HG02588 (cell line): Measurements from ENCODE around the gene SUN5.

Experiments used
- ATAC-seq: cut with Tn5 transposase; IDR thresholded peaks from one replicate; pipeline ENCODE4 v1.9.1; 2021; ENCODE audit warnings: mild to moderate bottlenecking, moderate library complexity; ENCODE audit not compliant: unreplicated experiment

Gene SUN5

DNA sequence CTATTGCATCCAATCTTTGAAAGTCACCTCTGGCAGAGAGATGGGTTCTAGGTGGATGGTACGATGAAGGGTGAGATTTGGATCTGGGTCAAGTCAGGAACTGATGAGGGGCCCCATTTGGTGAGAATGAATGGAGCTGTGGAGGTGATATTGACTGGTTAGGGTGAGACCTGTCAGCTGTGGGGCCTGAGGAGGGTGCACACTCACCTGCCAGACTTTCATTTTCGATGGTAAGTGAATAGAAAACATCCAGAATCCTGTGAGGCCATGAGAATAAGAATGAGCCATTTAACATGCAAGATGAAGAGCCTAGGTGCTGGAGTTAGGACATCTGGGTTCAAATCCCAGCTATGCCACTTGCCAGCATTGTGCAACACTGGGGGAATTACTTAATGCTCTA is 6.8 kb downstream of the SUN5 start:
- no peak for ATAC-seq

DNA sequence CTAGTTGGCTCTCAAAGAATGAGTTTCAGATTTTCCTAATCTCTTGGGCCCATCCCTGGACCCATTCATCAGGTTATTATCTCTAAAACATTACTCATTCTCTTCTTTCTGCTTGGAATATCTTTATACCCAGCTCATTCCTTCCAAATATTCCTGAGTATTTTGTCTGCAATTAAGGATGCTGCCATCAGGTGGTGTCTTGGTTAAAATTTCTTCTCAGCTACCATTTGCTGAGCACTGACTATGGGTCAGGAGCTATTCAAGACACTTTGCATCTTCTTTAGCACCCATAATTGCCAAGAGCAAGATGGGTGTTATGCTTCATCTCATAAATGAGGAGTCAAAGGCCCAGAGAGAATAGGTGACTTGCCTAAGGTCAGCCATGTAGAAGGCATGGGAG is 8.4 kb downstream of the SUN5 start:
- no peak for ATAC-seq

DNA sequence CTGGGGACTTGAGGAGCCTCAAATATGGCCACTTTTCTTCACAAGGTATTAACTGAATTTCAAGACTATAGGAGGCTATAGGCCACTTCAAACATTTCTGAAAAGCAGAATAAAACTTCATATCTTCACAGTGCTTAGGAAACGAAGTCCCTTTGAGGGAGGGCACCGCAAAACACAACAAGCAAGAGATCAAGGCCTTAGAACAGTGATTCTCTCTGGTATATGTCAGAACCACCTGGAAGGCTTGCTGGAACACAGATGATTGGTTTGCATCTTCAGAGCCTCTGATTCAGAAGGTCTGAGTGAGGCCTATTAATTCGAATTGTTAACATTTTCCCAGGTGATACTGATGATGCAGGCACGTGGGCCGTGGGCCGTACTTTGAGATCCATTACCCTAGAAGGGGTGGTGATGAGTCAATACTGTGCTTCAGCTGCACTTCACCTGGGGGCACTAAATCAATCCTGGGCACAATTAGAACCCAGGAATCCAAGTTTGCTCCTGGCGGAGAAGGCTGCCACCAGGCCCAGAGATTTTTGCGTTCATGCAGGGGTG is 10.7 kb downstream of the SUN5 start:
- no peak for ATAC-seq

DNA sequence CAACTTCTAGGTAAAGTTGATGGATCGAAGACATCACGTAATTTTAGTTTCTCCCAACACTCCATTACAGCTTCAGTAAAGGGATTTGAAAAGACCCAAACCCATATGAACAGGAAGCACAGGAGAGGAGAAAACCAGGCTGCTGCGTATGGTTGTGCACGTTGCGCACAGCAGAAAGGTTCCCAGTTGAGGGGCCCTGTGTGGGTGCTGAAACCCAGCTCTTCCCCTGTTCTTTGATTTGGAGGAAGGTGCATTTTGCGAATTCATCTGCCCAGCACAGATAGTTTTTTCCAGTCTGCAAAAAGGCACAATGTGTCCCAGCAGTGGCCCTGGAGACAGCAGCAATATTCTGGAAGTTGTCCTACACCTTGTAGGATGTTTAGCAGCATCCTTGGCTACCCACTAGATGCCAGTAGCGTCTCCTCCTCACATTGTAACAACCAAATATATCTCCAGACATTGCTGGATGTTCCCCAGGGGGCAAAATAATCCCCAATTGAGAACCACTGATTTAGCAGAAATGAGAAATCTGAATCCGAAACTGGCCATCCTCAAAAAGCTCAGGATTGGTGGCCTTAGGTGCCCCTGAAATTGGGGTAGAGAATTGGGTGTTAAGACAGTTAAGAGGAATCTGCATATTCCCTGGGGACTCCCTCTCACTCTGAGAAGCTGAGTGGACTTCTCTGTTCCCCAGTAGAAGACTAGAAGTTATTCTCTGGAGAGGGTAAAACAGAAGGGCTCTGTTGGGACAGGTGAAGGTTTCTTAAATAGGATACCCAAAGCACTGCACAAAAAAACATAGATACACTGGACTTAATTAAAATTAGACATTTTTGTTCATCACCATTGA is 12.2 kb downstream of the SUN5 start:
- ATAC-seq, result no peak

DNA sequence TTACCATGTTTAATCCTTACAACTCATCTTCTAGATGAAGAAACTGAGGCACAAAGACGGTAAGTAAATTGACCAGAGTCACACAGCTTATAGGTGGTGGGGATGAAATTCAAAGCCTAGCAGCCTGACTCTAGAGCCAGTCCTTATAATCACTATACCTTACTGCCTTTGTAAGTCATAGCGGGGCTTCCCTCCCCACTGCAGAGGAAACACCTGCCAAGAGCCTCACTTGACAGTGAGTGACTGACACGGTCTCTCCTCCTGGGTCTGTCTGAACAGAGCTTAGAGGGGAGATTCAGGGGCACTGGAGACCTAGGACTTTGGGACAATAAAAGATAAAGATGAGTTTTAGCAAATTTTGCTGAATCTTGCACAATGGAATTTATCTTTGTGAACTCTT is 12.8 kb downstream of the SUN5 start:
- ATAC-seq, result no peak

DNA sequence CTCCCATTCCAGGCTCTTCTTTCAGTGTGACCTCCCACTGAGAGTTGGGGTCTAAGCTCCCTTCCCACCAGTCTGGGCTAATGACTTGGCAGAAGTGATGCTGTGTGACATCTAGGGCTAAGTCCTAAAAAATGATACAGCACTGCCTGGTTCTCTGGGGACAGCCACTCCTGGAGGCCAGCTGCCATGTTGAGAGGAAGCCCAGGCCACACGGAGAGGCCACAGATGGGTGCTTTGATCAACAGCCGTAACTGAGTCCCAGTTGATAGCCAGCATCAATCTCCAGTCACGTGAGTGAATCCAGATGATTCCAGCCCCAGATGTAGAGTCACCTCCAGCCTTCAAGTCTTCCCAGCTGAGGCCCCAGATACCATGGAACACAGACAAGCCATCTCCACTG is 13.8 kb downstream of the SUN5 start:
- no peak for ATAC-seq

DNA sequence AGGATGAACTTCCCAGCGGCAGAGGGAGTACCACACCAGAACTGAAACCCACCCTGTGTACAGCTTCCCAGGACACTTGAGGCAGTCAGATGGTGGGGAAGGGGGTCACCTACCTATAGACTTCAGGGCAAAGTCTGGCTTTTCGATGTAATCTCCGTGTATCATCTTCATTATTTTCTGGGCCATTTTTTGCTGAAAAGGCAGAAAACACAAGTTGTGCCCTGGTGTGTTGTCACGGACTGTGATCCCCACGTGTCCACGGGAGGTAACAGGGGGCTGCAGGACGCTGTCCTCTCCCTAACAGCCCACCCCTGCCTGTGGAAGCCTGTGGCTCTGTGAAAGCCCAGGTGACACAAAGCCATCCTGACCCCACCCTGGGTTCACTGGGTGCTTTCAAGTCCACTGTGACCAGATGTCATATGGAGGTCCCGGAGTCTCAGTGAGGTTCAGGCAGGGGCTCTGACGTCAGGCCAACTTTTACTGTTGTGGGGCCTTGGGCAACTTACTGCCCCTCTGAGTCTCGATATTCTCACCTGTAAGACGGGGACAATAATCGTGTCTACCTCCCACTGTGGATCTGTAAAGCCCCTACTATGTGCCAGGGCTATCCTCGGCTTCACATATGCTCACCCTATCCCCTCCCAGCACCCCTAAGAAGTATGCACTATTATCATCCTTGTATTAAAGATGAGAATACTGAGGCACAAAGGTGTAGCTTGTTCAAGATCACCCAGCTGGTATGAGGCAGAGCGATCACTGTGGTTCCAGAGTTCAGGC is 14.5 kb downstream of the SUN5 start:
- no peak for ATAC-seq

DNA sequence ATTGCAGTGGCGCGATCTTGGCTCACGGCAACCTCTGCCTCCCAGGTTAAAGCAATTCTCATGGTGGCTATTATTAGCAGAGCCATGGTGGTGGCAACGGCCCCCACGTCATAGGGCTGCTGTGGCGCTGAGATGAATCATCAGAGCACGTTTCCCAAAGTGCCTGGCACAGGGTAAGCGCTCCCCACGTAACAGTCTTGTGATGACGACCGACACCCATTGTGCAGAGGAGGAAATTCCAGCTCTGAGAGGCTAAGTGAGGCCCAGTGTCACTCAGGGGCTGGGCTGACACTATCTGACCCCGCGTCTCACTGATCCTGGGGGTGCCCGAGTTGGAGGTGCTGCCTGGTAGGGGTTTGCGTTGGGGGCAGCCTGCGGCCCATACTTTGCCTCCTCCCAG is 16.2 kb downstream of the SUN5 start:
- ATAC-seq, result no peak

DNA sequence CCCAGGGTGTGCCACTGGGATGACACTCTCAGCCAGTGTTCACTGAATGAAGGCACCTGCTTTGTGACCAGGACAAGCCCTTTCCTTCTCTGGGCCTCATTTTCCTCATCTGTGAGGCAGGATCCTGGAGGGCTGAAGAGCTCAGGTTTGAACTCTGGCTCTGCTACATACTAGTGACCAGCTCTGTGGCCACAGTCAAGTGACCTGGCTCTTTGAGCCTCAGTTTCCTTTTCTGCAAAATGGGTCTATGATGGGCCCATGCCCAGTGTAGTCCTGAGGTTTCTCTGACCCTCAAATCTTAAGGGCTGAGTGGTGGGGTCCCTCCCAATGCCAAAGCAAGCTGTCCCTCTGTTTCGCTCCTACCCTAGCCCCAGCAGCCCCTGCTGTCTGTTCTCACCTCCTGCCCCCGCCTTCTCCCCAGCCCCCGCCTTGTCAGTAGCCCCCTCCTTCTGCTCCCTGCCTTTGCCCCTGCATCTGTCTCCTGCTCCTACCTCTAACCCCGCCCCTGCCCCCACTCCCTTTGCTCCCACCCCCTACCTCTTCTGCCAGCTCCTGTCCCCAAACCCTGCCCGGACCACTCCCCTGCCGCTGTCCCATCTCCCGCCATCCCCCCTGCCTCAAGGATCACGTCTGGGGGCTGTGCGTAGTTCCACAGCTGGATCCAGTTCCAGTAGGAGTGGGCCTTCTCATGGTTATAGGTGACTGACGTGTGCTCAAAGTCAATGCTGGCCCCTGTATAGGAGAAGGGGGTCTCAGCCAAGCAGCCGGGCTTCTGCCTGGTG is 17.0 kb downstream of the SUN5 start:
- no peak for ATAC-seq

DNA sequence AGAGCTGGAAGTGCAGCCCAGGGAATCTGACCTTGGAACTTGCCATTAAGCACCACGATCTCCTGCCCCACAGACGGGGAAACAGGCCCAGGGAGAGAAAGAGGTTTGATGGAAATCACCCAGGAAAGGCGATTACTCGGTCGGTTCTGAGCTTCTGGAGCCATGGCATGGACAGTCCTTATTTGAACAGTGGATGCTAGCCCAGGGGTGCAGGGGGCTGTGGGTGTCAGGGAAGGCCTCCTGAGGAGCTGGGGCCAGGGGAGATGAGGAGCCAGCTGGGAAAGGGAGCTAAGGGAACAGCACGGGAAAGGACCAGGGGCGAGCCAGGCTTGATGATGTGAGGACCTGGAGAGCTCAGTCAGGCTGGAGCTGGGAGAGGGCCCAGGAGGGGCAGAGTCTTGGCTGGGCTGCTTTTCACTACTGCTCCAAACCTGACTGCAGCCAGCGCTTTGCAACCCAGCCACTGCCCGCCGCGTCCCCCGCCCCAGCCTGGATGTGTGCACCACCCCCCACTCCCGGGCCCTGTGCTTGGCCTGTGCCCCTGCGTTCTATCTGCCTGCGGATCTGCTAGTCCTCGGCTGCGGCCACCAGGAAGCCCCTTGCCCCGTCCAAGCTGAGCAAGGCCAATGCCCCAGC is 17.8 kb downstream of the SUN5 start:
- no peak for ATAC-seq

DNA sequence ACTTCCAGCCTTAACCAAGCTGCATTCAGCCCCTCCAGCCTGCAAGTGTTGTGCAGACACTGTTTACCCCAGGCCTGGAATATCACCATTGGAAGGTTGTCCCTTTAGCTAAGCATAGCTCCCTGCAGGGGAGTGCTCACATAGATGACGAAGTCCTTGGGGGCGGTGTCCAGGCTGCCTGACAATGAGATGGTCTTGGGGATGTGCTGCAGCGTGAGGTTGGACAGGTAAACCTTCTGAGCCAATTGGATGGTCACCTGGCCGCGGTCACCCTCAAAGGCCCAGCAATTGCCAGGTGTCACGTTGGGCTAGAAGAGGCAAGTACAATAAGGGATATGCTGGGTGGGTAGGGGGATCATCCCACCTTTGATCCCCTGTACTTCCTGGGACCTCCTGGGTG is 18.6 kb downstream of the SUN5 start:
- no peak for ATAC-seq

DNA sequence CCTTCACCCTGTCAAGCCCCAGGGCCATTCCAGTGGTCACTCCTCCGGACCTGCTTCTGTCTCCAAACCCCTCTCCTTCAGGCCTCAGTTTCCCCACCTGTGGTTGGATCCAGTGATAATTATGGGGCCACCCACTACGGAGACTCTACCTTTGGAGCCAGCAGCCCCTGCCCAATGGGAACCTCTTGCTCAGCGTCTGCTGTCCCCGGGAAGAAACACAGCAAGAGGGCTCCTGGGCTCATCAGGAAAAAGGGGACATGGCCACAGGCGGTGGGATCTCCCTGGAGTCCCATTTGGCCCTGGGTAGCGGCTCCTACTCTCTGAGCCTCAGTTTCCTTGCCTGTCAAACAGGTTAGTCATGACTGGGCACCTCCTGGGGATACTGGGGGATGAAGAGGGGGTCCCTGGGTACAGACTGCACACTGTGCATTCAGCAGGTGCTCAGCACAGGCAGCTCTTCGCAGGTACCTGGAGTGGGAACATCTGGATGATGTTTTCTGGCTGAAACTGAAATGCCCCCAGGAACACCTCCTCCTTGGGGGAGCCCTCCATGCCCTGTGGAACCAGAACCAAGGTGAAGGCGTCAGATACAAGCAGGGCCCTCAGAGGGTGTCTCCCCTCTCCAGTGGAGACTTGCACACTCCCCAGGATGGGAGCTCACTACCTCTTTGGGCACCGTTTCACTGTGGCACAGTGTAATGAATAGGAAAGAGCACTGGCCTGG is 19.4 kb downstream of the SUN5 start:
- no peak for ATAC-seq

DNA sequence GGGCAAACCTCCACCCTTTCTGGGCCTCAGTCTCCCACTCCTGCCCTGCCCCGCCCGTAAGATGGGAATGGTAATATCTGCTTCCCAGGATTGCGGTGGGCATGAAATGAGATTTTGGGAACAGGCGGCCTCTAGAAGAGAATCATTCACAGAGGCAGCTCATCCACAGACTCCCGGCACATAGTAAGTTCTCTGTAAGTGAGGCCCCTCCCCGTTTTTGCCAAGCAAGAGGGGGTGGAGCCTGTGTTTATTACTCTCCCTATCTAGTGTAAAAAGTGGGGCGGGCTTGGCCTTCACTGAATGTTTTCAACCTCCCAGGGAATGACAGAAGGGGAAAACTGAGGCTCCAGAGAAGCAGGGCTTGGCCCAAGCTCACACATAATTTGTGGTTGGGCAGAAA is 20.0 kb downstream of the SUN5 start:
- no peak for ATAC-seq

DNA sequence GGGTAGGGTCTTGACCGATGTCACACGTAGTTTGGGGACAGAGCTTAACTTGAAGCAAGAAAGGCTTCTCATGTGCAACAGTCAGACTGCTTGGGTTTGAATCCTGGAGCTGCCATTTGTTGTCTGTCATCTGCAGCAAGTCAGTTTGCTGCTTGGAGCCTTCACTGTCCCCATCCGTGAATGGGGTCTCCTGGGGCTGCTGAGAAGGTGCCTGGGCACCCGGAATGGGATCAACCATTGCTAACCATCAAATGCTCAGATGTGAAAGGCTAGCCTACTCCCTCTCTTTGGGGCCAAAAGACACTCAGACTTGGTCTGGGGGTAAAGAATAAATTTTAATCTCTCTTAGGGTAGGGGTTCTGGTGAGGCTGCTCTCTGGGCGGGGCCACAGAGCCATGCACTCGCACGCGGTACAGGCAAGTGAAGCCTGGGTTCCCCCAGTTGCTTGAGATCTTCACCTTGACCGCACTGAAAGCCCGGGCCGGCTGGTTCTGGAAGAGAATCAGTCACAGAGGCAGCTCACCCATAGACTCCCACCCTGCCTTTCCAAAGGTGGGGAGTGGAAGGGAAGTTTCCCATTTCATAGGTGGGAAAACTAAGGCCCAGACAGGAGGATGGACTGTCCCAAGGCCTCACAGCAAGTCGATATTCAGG is 20.6 kb downstream of the SUN5 start:
- ATAC-seq, result no peak

DNA sequence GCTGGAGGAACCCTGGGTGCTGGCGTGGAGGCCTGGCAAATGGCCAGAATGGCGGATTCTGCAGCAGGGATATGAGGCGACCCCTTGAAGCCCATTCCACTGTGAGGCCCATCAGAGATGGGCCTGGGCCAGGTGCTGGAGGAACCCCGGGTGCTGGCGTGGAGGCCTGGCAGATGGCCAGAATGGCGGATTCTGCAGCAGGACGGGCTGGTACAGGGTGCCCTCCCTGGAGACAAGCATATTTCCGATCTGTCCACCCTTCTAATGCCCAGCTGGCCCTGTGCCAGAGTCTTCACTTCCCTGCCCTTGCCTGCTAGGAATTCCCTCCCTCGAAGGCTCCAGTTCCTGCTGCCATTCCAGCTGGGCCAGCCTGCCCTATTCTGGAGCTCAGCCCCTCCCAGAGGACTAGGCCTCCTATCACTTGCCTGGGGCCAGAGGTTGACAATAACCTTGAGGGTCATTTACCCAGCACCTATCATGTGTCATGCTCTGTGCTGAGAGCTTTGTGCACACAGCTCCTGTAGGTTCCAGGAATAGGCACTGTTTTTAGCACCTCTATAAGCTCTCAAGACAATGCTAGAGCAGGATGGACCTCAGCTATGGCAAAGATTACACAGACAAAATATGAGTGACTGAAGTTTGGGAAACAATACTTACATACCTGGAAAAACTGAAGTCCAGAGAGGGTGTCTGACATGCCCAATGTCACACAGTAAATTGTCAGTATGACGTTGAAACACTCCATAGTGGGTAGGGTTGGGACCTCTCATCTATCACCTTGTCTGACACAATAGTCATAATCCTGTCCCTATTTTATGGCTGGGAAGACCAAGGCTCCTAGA is 21.4 kb downstream of the SUN5 start:
- ATAC-seq, result no peak

DNA sequence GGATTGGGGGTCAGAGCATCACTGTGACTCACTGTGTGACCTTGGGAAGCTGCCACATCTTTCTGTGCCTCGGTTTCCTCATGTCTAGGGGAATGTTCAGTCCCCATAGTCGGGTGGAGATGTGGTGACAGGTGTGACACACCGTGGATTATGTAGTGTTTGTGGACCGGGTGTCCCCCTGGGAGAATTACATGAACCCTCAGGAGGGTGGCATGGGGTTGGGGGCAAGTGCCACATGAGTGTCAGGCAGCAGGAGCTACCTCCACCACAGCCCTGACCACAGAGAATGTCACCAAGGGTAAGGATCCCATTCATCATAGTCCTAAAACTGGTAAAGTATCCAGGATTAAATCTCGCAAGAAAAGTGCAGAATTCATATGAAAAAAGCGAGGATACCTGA is 23.2 kb downstream of the SUN5 start:
- ATAC-seq, result no peak

DNA sequence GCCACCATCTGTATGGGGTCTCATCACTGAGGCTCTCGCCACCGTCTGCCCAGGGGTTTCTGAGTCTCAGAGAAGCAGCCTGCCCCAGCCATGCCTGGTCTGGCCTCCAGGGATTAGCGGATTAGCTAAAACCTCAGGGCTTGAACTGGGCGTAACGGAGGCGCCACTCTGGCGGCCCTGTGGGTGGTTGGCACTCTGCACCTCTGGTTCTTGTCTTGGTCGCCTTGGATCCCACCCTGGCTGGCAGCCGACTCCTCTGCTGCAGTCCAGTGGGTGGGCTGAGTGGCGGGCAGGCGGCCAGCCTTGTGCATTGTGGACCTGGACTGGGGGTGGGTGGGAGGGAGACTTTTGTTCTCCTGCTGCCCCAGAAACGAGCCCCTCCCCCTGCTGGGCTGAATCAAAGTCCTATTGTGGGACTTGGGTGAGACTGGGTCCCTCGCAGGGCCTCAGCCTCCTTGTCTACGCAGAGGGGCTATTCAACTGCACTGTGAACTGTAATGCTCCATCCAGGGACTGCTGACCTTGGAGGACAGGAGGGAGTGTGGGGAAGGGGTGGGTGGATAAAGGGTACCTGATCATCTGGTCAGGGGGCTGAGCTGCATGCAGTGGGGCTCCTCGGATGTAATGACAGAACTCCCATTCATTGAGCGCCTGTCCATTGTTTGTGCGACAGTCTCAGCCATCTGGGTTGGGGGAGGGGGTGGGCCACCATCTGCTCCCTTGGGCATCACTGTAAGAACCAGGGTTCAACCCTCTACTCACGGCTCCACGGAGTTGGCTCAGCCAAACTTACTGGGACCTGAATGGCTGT is 23.9 kb downstream of the SUN5 start:
- no peak for ATAC-seq
